ENCODE data around the gene FTSJ1.

GRCh38 chrX:48490661-48491060 lies 14.7 kb downstream of the FTSJ1 start:
- TF ChIP-seq CTCF (IDR thresholded peaks at IDR 0.05) (no peak), POLR2A (IDR thresholded peaks at IDR 0.05) (no peak)

Data from Peyer's patch (tissue), 4 donors.